HepG2 (cell line): ENCODE results near the gene CASTOR1. TPM values are rescaled to one million over a fixed set of nuclear protein-coding genes. Genes with fewer than 3 reads are reported as not detected.

Experiments
- ATAC-seq: fragments of 200-7000 bp; cut with Tn5 transposase; 3 replicates; pipeline ENCODE4 v1.9.1; 2020; ENCODE audit warnings: mild to moderate bottlenecking, moderate library complexity
- BruUV-seq: library from RNA; stranded (reverse); fragments of 400-500 nt; replicated peaks from 2 replicates; lab custom pipeline; 2021; lab: Mats Ljungman, UMichigan
- CTCF ChIA-PET: fragments of 300-600 bp; formaldehyde crosslinking; extraction: SDS; loops from one replicate; lab custom pipeline; 2021; ENCODE audit warnings: low total read pairs, inconsistent platforms, low intra/inter-chr PET ratio; lab: Yijun Ruan, JAX
- POLR2A ChIA-PET: fragments of 350-600 bp; sonication (Branson Sonifier 250); formaldehyde crosslinking; loops from one replicate; lab custom pipeline; 2020; ENCODE audit warnings: antibody characterized with exemption, inconsistent platforms; lab: Yijun Ruan, JAX
- DNase-seq: peaks from one replicate; pipeline ENCODE4 v3.0.0-alpha.2; 2015; ENCODE audit warnings: low spot score
- FAIRE-seq: peaks from 3 replicates; lab custom pipeline; 2011; peaks lifted over from hg19 to GRCh38; lab: Jason Lieb, UNC
- H2AFZ ChIP-seq: one replicate; pipeline ENCODE4 v1.6.1; 2011; ENCODE audit warnings: low read length, inconsistent platforms
- H3K27ac ChIP-seq: fragments of 300-600 bp; 3 replicates; pipeline ENCODE4 v1.8.0; 2011; ENCODE audit warnings: mixed run types, mild to moderate bottlenecking, mixed read lengths, low read length, inconsistent platforms; ENCODE audit not compliant: insufficient read depth; ENCODE audit errors: extremely low read length
- H3K27me3 ChIP-seq, 2 experiments: fragments of 200-600 bp in 1 of 2; 2 replicates in 1 of 2; 3 replicates in 1 of 2; pipeline versions ENCODE4 v1.6.0 to v1.8.0; 2011; ENCODE audit warnings: low read length in 2 of 2, mild to moderate bottlenecking in 2 of 2, moderate library complexity in 2 of 2, inconsistent platforms in 1 of 2; ENCODE audit not compliant: insufficient read depth in 2 of 2, control insufficient read depth in 1 of 2
- H3K36me3 ChIP-seq, 2 experiments: fragments of 200-600 bp in 1 of 2; replicated peaks in 1 of 2; 2 replicates in 1 of 2; 3 replicates in 1 of 2; pipeline versions ENCODE4 v1.5.1 to v1.8.0; 2011; ENCODE audit warnings: low read length in 2 of 2, inconsistent platforms in 1 of 2; ENCODE audit not compliant: insufficient read depth in 2 of 2, control insufficient read depth in 1 of 2
- H3K4me1 ChIP-seq: 2 replicates; pipeline ENCODE4 v1.5.1; 2012; ENCODE audit warnings: low read length, inconsistent platforms; ENCODE audit not compliant: insufficient read depth
- H3K4me2 ChIP-seq: 2 replicates; pipeline ENCODE4 v1.6.0; 2011; ENCODE audit warnings: low read depth, low read length, inconsistent platforms
- H3K4me3 ChIP-seq, 3 experiments: fragments of 200-600 bp in 1 of 3; sonication (generic), shearing (Covaris generic) in 1 of 3; replicated peaks in 1 of 3; 2 replicates each; pipeline ENCODE4 v1.5.1; 2011 to 2016; ENCODE audit warnings: low read length in 3 of 3, inconsistent platforms in 2 of 3, low read depth in 2 of 3, mild to moderate bottlenecking in 2 of 3, control low read depth in 1 of 3, mixed read lengths in 1 of 3; ENCODE audit not compliant: insufficient read depth in 1 of 3
- H3K79me2 ChIP-seq: one replicate; pipeline ENCODE4 v1.6.1; 2011; ENCODE audit warnings: low read length, inconsistent platforms; ENCODE audit not compliant: insufficient read depth
- H3K9ac ChIP-seq: 2 replicates; pipeline ENCODE4 v1.6.0; 2011; ENCODE audit warnings: mild to moderate bottlenecking, low read depth, low read length, inconsistent platforms; ENCODE audit not compliant: insufficient read depth
- H3K9me3 ChIP-seq: 2 replicates; pipeline ENCODE4 v1.5.1; 2012; ENCODE audit warnings: mild to moderate bottlenecking, low read length
- H4K20me1 ChIP-seq: 2 replicates; pipeline ENCODE4 v1.6.0; 2011; ENCODE audit warnings: inconsistent platforms, mild to moderate bottlenecking, low read length, moderate library complexity; ENCODE audit not compliant: insufficient read depth
- CEBPB ChIP-seq: IDR thresholded peaks from 2 replicates; pipeline ENCODE4 v1.6.1; 2011; ENCODE audit warnings: low read depth, low read length, improper control_type of control experiment, borderline replicate concordance
- FOXA3 ChIP-seq: IDR thresholded peaks from 2 replicates; pipeline ENCODE4 v1.6.1; 2016; ENCODE audit warnings: missing genetic modification reagents, missing compliant biosample characterization
- FOXK2 ChIP-seq: fragments of 450-650 bp; IDR thresholded peaks from 2 replicates; pipeline ENCODE4 v1.6.1; 2016
- HDAC6 ChIP-seq: fragments of 200-600 bp; sonication (generic); IDR thresholded peaks from 2 replicates; pipeline ENCODE4 v1.7.0; 2017; ENCODE audit warnings: mild to moderate bottlenecking, antibody characterized with exemption, low read length, low read depth
- HMGXB3 ChIP-seq: sonication (generic); formaldehyde crosslinking; IDR thresholded peaks from 2 replicates; pipeline ENCODE4 v1.4.0; 2020; ENCODE audit warnings: missing genetic modification reagents, borderline replicate concordance
- TFDP2 ChIP-seq: sonication (generic); formaldehyde crosslinking; IDR thresholded peaks from 2 replicates; pipeline ENCODE4 v1.4.0; 2020; ENCODE audit warnings: missing genetic modification reagents
- ZGPAT ChIP-seq: IDR thresholded peaks from 2 replicates; pipeline ENCODE4 v1.6.1; 2016; ENCODE audit warnings: mild to moderate bottlenecking
- ZNF253 ChIP-seq: sonication (generic); formaldehyde crosslinking; IDR thresholded peaks from 2 replicates; pipeline ENCODE4 v1.8.0; 2022; ENCODE audit warnings: mild to moderate bottlenecking, missing genetic modification reagents, borderline replicate concordance
- ZNF639 ChIP-seq: conservative IDR thresholded peaks from 2 replicates; pipeline ENCODE4 v1.6.1; 2018; ENCODE audit warnings: missing genetic modification reagents
- WGBS: methylation state at CpG from one replicate; pipeline ENCODE4 v1.1.6; 2017; ENCODE audit warnings: low lambda C conversion rate; 5-methylcytosine and 5-hydroxymethylcytosine counted together
- in situ Hi-C: cut with HindIII; loops from 2 replicates; pipeline ENCODE4 v1.10.0; 2017; ENCODE audit warnings: low pct_unique_long_range_greater_than_20kb; ENCODE audit not compliant: extremely low pct_ligation_motif_present
- intact Hi-C: fragments of 100-400 bp; cut with micrococcal nuclease; formaldehyde crosslinking; loops from one replicate; pipeline ENCODE4 v1.10.0; 2022; ENCODE audit not compliant: unreplicated experiment
- polyA plus RNA-seq, 8 experiments: library from polyadenylated mRNA; depleted of rRNA in 3 of 8; stranded (reverse) in 7 of 8; unstranded in 1 of 8; fragments of >200 nt; fragmentation: Illumina TruSeq in 4 of 8; extraction: Trizol in 4 of 8; gene quantifications; 2 replicates each; pipeline versions ENCODE4 v1.2.1 to v1.2.3, GENCODE V29; 2011 to 2016; ENCODE audit warnings: low read depth in 4 of 8, missing spikeins in 1 of 8, mixed read lengths in 1 of 8; ENCODE audit not compliant: insufficient read depth in 1 of 8
- total RNA-seq, 5 experiments: library from RNA; depleted of rRNA; stranded (reverse); fragments of >200 nt; fragmentation: Illumina TruSeq; extraction: Trizol; gene quantifications; 2 replicates each; pipeline ENCODE4 v1.2.3, GENCODE V29; 2016; ENCODE audit warnings: low read depth in 1 of 5

CASTOR1 gene
- total and polyA plus RNA-seq, 2 of the 13 experiments (the other 11 are each of a cell fraction or from before 2014, with no cell fraction given): 2.6 to 4.4 TPM

GRCh38 chr22:30236875-30237274, 52.4 kb downstream of the CASTOR1 start:
- Histone ChIP-seq H2AFZ (no peak overlapping the region), H4K20me1 (no peaks in the 10 kb centered on the region), H3K36me3 (no peaks in the 10 kb centered on the region), H3K4me1 (peaks cover 40% of the 10 kb centered on the region), H3K4me2 (no peak overlapping the region), H3K4me3 (no peak overlapping the region), H3K9me3 (no peaks in the 10 kb centered on the region), H3K27ac (no peak overlapping the region), H3K9ac (no peak overlapping the region), H3K27me3 (peaks cover 4 to 44% of the 10 kb centered on the region in 2 experiments; a peak in 4 of 5 replicates), H3K79me2 (no peaks in the 10 kb centered on the region)
- 89% methylated on average over 5 of the region's 5 CpGs for WGBS
- intact Hi-C loops: no loop called here
- DNase-seq (no peak), ATAC-seq (no peak), FAIRE-seq (no peak)
- no peak for TF ChIP-seq FOXA3 (CRISPR knock-in tag)
- TF ChIP-seq FOXK2: no peak
- no peak for TF ChIP-seq HDAC6
- no peak for TF ChIP-seq ZNF253 (CRISPR knock-in tag)
- no peak for TF ChIP-seq TFDP2 (CRISPR knock-in tag)
- no peak for TF ChIP-seq ZGPAT
- TF ChIP-seq CEBPB: no peak
- no peak for TF ChIP-seq HMGXB3 (CRISPR knock-in tag)
- TF ChIP-seq ZNF639 (CRISPR knock-in tag): no peak
- no TSS peak for BruUV-seq
- ChIA-PET CTCF (no interaction called here), POLR2A (no interaction called here)
- in situ Hi-C loops: no loop called here
